ENCODE data around the gene MAS1.

DNA sequence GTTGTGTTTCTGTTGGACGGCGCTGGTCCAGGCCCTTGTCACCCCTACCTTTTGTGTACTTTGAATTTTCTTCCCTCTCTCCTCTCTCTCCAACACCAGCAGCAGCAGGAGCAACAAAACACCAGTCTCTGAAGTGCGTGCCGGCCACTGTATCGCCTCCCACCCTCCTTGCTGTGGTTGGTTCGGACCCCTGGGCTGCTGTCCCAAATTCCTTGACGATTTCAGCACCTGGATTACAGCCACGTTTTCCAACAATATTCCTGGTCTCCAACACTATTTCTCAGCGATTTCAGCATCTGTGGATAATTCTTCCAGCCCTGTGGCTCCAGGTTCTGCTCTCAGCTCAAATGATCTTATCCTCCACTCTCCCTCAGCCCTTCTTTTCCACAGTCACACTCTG, 11.8 kb downstream of the MAS1 start:
- TF ChIP-seq POLR2AphosphoS5 (IDR thresholded peaks at IDR 0.05; ENCODE audit: borderline replicate concordance, low read depth, low read length) (no peak), EZH2 (IDR thresholded peaks at IDR 0.05) (no peak), FOXP2 (optimal IDR thresholded peaks at IDR 0.05; ENCODE audit: control extremely low read depth, extremely low read length, insufficient read depth) (no peak)

Data from SK-N-MC (cell line).